ENCODE data around the gene KRT16. TPM values are rescaled to one million over a fixed set of nuclear protein-coding genes. Genes with fewer than 3 reads are reported as not detected.

The KRT16 gene
- total RNA-seq, 1 experiment from 2014 or later, result 0.61 TPM

DNA sequence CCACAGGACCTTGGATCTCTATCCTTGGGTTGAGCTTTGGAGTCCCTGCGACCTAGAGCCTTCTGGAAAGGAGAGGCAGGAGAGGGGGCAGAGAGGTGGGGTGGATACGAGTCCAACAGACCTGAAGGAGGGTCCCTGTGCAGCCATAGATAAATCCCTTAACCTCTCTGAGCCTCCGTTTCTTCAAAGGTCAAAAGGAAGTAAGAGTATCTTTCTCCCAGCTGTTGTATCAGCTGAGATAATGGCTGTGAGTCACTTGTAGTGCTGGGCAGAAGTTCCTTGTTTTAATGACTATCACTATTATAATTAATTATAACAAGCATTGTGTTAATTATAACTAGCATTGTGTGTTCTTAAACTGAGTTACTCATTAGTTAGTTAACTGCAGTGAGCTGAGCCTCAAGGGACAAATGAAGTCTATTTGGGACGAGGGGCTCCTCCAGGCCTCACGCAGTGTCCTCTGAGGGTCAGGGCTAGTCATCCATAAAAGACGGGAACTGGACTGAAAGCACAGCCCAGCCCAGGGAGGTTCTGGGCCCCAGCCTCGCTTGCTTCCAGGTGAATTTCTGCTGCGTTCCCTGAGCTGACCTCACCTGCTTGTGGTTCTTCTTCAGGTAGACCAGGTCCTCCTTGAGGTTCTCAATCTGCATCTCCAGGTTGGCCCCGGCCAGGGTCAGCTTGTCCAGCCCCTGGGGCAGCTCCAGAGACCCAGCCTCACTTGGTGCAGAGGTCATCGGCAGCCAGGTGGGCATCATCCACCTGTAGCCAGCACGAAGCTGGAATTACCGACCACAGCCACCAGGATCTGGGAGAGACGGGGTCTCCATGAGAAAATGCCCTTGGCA is 17.5 kb upstream of the KRT16 start:
- H3K27me3 ChIP-seq (ENCODE audit: insufficient read depth, low read length), result no peaks in the 10 kb centered on the region
- DNase-seq (ENCODE audit: low read depth, low spot score) (no peak), ATAC-seq (no peak)
- BruUV-seq (replicated peaks), result no TSS peak
- no peaks in the 10 kb centered on the region for H3K36me3 ChIP-seq (ENCODE audit: control insufficient read depth in 1 of 2, insufficient read depth in 2 of 2, low read length in 2 of 2)
- no peak overlapping the region for H3K27ac ChIP-seq (ENCODE audit: low read depth, low read length)
- TF ChIP-seq EZH2phosphoT487 (IDR thresholded peaks at IDR 0.05; ENCODE audit: borderline replicate concordance) (no peak), ELF1 (IDR thresholded peaks at IDR 0.05; ENCODE audit: borderline replicate concordance, low read depth) (no peak), RAD21 (IDR thresholded peaks at IDR 0.05; ENCODE audit: low read depth) (no peak), SRF (IDR thresholded peaks at IDR 0.05; ENCODE audit: low read depth) (no peak), ZNF274 (IDR thresholded peaks at IDR 0.05; ENCODE audit: low read depth, low read length) (no peak)
- TF ChIP-seq, protein P1, sequence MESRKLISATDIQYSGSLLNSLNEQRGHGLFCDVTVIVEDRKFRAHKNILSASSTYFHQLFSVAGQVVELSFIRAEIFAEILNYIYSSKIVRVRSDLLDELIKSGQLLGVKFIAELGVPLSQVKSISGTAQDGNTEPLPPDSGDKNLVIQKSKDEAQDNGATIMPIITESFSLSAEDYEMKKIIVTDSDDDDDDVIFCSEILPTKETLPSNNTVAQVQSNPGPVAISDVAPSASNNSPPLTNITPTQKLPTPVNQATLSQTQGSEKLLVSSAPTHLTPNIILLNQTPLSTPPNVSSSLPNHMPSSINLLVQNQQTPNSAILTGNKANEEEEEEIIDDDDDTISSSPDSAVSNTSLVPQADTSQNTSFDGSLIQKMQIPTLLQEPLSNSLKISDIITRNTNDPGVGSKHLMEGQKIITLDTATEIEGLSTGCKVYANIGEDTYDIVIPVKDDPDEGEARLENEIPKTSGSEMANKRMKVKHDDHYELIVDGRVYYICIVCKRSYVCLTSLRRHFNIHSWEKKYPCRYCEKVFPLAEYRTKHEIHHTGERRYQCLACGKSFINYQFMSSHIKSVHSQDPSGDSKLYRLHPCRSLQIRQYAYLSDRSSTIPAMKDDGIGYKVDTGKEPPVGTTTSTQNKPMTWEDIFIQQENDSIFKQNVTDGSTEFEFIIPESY (IDR thresholded peaks at IDR 0.05; ENCODE audit: extremely low read depth, insufficient replicate concordance, low read length), result no peak
- TF ChIP-seq, protein P2, sequence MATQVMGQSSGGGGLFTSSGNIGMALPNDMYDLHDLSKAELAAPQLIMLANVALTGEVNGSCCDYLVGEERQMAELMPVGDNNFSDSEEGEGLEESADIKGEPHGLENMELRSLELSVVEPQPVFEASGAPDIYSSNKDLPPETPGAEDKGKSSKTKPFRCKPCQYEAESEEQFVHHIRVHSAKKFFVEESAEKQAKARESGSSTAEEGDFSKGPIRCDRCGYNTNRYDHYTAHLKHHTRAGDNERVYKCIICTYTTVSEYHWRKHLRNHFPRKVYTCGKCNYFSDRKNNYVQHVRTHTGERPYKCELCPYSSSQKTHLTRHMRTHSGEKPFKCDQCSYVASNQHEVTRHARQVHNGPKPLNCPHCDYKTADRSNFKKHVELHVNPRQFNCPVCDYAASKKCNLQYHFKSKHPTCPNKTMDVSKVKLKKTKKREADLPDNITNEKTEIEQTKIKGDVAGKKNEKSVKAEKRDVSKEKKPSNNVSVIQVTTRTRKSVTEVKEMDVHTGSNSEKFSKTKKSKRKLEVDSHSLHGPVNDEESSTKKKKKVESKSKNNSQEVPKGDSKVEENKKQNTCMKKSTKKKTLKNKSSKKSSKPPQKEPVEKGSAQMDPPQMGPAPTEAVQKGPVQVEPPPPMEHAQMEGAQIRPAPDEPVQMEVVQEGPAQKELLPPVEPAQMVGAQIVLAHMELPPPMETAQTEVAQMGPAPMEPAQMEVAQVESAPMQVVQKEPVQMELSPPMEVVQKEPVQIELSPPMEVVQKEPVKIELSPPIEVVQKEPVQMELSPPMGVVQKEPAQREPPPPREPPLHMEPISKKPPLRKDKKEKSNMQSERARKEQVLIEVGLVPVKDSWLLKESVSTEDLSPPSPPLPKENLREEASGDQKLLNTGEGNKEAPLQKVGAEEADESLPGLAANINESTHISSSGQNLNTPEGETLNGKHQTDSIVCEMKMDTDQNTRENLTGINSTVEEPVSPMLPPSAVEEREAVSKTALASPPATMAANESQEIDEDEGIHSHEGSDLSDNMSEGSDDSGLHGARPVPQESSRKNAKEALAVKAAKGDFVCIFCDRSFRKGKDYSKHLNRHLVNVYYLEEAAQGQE (IDR thresholded peaks at IDR 0.05; ENCODE audit: low read depth), result no peak
- no peaks in the 10 kb centered on the region for H3K9me3 ChIP-seq (ENCODE audit: control insufficient read depth in 1 of 2, insufficient read depth in 1 of 2, low read depth in 1 of 2, low read length in 2 of 2)
- no peak overlapping the region for H3K4me3 ChIP-seq (replicated peaks in 1 of 2; ENCODE audit: low read depth in 1 of 2, low read length in 2 of 2)
- H3K4me2 ChIP-seq (ENCODE audit: low read length), result no peak overlapping the region
- CTCF ChIA-PET, result no interaction called here
- H3K79me2 ChIP-seq (ENCODE audit: insufficient read depth, low read length), result no peaks in the 10 kb centered on the region
- RAD21 ChIA-PET (ENCODE audit: low non-redundant PET in 1 of 2, low total read pairs in 2 of 2, uncharacterized antibody in 2 of 2, unreplicated experiment in 2 of 2), result no interaction called here
- H4K20me1 ChIP-seq (ENCODE audit: insufficient read depth), result no peaks in the 10 kb centered on the region
- intact Hi-C loops (cut with micrococcal nuclease), result no loop called here
- POLR2A ChIA-PET, result no interaction called here
- H2AFZ ChIP-seq (ENCODE audit: low read depth, low read length, poor library complexity, severe bottlenecking), result no peak overlapping the region
- no peaks in the 10 kb centered on the region for H3K9me2 ChIP-seq (ENCODE audit: insufficient read depth)
- H3K9ac ChIP-seq (ENCODE audit: low read length), result no peak overlapping the region
- no peaks in the 10 kb centered on the region for H3K4me1 ChIP-seq (ENCODE audit: control insufficient read depth in 1 of 2, insufficient read depth in 2 of 2, low read length in 2 of 2)
